B cell (primary cell): ENCODE measurements around the gene MRTFA. TPM values are rescaled to one million over a fixed set of nuclear protein-coding genes. Genes with fewer than 3 reads are reported as not detected.

Experiments
- ATAC-seq: fragments of 200-7000 bp; cut with Tn5 transposase; one replicate; pipeline ENCODE4 v1.10.0; 2021; ENCODE audit warnings: low read depth, mild to moderate bottlenecking, moderate number of reproducible peaks, moderate library complexity
- CTCF ChIA-PET: fragments of 350-600 bp; sonication (Branson Sonifier 250); formaldehyde crosslinking; loops from one replicate; lab custom pipeline; 2021; ENCODE audit warnings: antibody characterized with exemption, inconsistent platforms; lab: Charles Lee
- POLR2A ChIA-PET: fragments of 350-600 bp; sonication (Branson Sonifier 250); formaldehyde crosslinking; loops from one replicate; lab custom pipeline; 2021; ENCODE audit warnings: antibody characterized with exemption; lab: Charles Lee
- DNase-seq: peaks from one replicate; pipeline ENCODE4 v3.0.0; 2013
- H2AFZ ChIP-seq: 2 replicates; pipeline ENCODE4 v1.6.1; 2012; ENCODE audit warnings: mild to moderate bottlenecking, low read depth, low read length; ENCODE audit not compliant: insufficient read depth, poor library complexity, severe bottlenecking
- H3K27ac ChIP-seq, 2 donors: 1 replicate in 1 of 2; 2 replicates in 1 of 2; pipeline ENCODE4 v1.5.1; 2012 to 2013; ENCODE audit warnings: low read length in 2 of 2, mild to moderate bottlenecking in 2 of 2, moderate library complexity in 1 of 2
- H3K27me3 ChIP-seq, 4 experiments: fragments of 200-600 bp in 1 of 4; sonication (generic) in 1 of 4; replicated peaks in 1 of 4; 1 replicate in 2 of 4; 2 replicates in 2 of 4; pipeline versions ENCODE4 v1.6.1 to v1.7.0; 2013 to 2016; ENCODE audit warnings: low read length in 3 of 4, mild to moderate bottlenecking in 2 of 4, mixed read lengths in 1 of 4, moderate library complexity in 1 of 4; ENCODE audit not compliant: insufficient read depth in 4 of 4, control insufficient read depth in 3 of 4; ENCODE audit errors: control extremely low read depth in 1 of 4
- H3K36me3 ChIP-seq, 2 experiments: replicated peaks in 1 of 2; 1 replicate in 1 of 2; 2 replicates in 1 of 2; pipeline versions ENCODE4 v1.6.1 to v1.7.1; 2013; ENCODE audit warnings: low read length in 1 of 2; ENCODE audit not compliant: insufficient read depth in 2 of 2, control insufficient read depth in 1 of 2; ENCODE audit errors: control extremely low read depth in 1 of 2, extremely low read depth in 1 of 2
- H3K4me1 ChIP-seq, 2 donors: fragments of 200-600 bp in 1 of 2; sonication (generic) in 1 of 2; 1 replicate in 1 of 2; 2 replicates in 1 of 2; pipeline versions ENCODE4 v1.5.1 to v1.6.1; 2013 to 2017; ENCODE audit warnings: low read length in 2 of 2; ENCODE audit not compliant: control insufficient read depth in 2 of 2, insufficient read depth in 2 of 2
- H3K4me2 ChIP-seq: replicated peaks from 2 replicates; pipeline ENCODE3; 2012; ENCODE audit warnings: mild to moderate bottlenecking, low read depth, low read length; ENCODE audit not compliant: poor library complexity, severe bottlenecking
- H3K4me3 ChIP-seq, 5 experiments: fragments of 200-600 bp in 1 of 5; sonication (generic) in 1 of 5; 1 replicate in 3 of 5; 2 replicates in 2 of 5; pipeline versions ENCODE4 v1.5.1 to v1.7.0; 2011 to 2016; ENCODE audit warnings: low read length in 4 of 5, mild to moderate bottlenecking in 4 of 5, low read depth in 2 of 5, control low read depth in 1 of 5, moderate library complexity in 1 of 5; ENCODE audit not compliant: insufficient read depth in 1 of 5; ENCODE audit errors: control extremely low read depth in 1 of 5, extremely low read depth in 1 of 5
- H3K79me2 ChIP-seq: fragments of 200-600 bp; sonication (generic); one replicate; pipeline ENCODE4 v1.6.0; 2016; ENCODE audit warnings: low read length; ENCODE audit not compliant: control insufficient read depth, insufficient read depth
- H3K9ac ChIP-seq: fragments of 200-600 bp; sonication (generic); 2 replicates; pipeline ENCODE4 v1.6.1; 2017; ENCODE audit warnings: mild to moderate bottlenecking, low read length, moderate library complexity
- H3K9me3 ChIP-seq, 3 donors: one replicate each; pipeline versions ENCODE4 v1.6.1 to v1.7.1; 2013; ENCODE audit warnings: low read length in 2 of 3; ENCODE audit not compliant: control insufficient read depth in 2 of 3, insufficient read depth in 1 of 3; ENCODE audit errors: control extremely low read depth in 1 of 3
- H4K20me1 ChIP-seq: 2 replicates; pipeline ENCODE4 v1.6.0; 2012; ENCODE audit warnings: mild to moderate bottlenecking, low read length; ENCODE audit not compliant: insufficient read depth, control insufficient read depth, poor library complexity, severe bottlenecking
- H3K27ac Mint-ChIP-seq: one replicate; pipeline ENCODE4 v1.8.0; 2021; ENCODE audit warnings: mixed read lengths
- H3K27me3 Mint-ChIP-seq: one replicate; pipeline ENCODE4 v1.8.0; 2021; ENCODE audit warnings: mixed read lengths
- H3K4me1 Mint-ChIP-seq: one replicate; pipeline ENCODE4 v1.8.0; 2021; ENCODE audit warnings: mixed read lengths
- H3K4me3 Mint-ChIP-seq: one replicate; pipeline ENCODE4 v1.8.0; 2021; ENCODE audit warnings: mixed read lengths
- H3K9me3 Mint-ChIP-seq: one replicate; pipeline ENCODE4 v1.8.0; 2022; ENCODE audit warnings: mixed read lengths; ENCODE audit not compliant: insufficient read depth
- EZH2 ChIP-seq: IDR thresholded peaks from 2 replicates; pipeline ENCODE4 v1.6.1; 2012; ENCODE audit warnings: borderline replicate concordance, low read depth, mild to moderate bottlenecking, moderate library complexity, low read length; ENCODE audit not compliant: insufficient read depth, poor library complexity, severe bottlenecking
- WGBS: methylation state at CpG from one replicate; pipeline ENCODE4 v1.1.5; 2013; ENCODE audit warnings: missing lambda C conversion rate; ENCODE audit not compliant: insufficient coverage; 5-methylcytosine and 5-hydroxymethylcytosine counted together
- intact Hi-C: fragments of 100-400 bp; cut with micrococcal nuclease; formaldehyde crosslinking; loops from one replicate; pipeline ENCODE4 v1.10.0; 2022
- polyA plus RNA-seq: library from polyadenylated mRNA; depleted of rRNA; stranded (reverse); fragments of >200 nt; gene quantifications from 2 replicates; pipeline ENCODE4 v1.2.3, GENCODE V29; 2012
- total RNA-seq, 2 donors: library from RNA; stranded (reverse); fragments of 120-200 nt in 1 of 2; gene quantifications; 1 replicate in 1 of 2; 2 replicates in 1 of 2; pipeline versions ENCODE4 v1.2.3 to v1.2.4, GENCODE V29; 2013 to 2022
- TF ChIP-seq, protein P1 (sequence below): fragments of 200-600 bp; IDR thresholded peaks from one replicate; pipeline ENCODE4 v1.8.0; 2022; ENCODE audit warnings: antibody characterized with exemption, mild to moderate bottlenecking

Gene MRTFA
- total and polyA plus RNA-seq, 2 donors (not counting 1 experiment from before 2014, with no cell fraction given) = 28.9 to 82.6 TPM

DNA sequence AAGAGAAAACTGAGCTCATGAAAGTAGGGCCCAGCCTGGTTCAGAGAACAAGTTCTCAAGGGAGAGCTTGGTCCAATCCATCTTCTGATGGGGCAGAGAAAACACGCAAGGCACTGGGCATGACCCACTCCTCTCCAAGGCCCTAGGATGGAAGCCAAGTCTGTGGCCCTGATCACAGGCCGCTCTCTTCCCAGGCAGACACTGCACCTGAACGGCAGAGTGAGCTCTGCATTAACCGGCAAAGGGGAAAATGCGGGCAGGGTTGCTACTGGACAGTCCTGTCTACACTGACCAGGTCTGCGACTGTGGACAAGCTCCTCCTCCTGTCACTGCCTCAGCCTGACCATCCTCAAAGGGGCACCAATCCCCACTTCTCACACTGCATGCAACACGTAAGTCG is 216.8 kb downstream of the MRTFA start:
- Histone ChIP-seq H3K4me2 (no peak overlapping the region), H3K4me3 (no peak overlapping the region), H3K9me3 (no peaks in the 10 kb centered on the region), H3K36me3 (peaks cover 5 to 83% of the 10 kb centered on the region in 2 experiments), H3K79me2 (peaks cover 56% of the 10 kb centered on the region), H4K20me1 (peaks cover 21% of the 10 kb centered on the region), H3K4me1 (peaks cover 43 to 53% of the 10 kb centered on the region in 2 donors), H3K27me3 (no peaks in the 10 kb centered on the region), H3K27ac (no peak overlapping the region), H2AFZ (no peak overlapping the region), H3K9ac (no peak overlapping the region)
- peaks cover 49% of the 10 kb centered on the region for H3K4me1 Mint-ChIP-seq
- H3K4me3 Mint-ChIP-seq = no peak overlapping the region
- H3K27ac Mint-ChIP-seq = peak overlapping the region; percentile 78
- intact Hi-C loops = loop anchor here (10.0 kb wide), 1 partner anchor 45 kb away; no protein-coding TSS in a partner anchor
- ChIA-PET POLR2A (no interaction called here), CTCF (interaction anchor here (1.1 to 1.8 kb wide), 2 partner anchors 14 to 16 kb away, joined by 5 to 18 read pairs; no protein-coding TSS in a partner anchor)
- no peak for TF ChIP-seq EZH2
- TF ChIP-seq, protein P1, sequence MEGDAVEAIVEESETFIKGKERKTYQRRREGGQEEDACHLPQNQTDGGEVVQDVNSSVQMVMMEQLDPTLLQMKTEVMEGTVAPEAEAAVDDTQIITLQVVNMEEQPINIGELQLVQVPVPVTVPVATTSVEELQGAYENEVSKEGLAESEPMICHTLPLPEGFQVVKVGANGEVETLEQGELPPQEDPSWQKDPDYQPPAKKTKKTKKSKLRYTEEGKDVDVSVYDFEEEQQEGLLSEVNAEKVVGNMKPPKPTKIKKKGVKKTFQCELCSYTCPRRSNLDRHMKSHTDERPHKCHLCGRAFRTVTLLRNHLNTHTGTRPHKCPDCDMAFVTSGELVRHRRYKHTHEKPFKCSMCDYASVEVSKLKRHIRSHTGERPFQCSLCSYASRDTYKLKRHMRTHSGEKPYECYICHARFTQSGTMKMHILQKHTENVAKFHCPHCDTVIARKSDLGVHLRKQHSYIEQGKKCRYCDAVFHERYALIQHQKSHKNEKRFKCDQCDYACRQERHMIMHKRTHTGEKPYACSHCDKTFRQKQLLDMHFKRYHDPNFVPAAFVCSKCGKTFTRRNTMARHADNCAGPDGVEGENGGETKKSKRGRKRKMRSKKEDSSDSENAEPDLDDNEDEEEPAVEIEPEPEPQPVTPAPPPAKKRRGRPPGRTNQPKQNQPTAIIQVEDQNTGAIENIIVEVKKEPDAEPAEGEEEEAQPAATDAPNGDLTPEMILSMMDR = no peak
- ATAC-seq (no peak), DNase-seq (no peak)
- H3K9me3 Mint-ChIP-seq = no peaks in the 10 kb centered on the region
- 96% methylated on average over 8 of the region's 8 CpGs for WGBS
- no peaks in the 10 kb centered on the region for H3K27me3 Mint-ChIP-seq

DNA sequence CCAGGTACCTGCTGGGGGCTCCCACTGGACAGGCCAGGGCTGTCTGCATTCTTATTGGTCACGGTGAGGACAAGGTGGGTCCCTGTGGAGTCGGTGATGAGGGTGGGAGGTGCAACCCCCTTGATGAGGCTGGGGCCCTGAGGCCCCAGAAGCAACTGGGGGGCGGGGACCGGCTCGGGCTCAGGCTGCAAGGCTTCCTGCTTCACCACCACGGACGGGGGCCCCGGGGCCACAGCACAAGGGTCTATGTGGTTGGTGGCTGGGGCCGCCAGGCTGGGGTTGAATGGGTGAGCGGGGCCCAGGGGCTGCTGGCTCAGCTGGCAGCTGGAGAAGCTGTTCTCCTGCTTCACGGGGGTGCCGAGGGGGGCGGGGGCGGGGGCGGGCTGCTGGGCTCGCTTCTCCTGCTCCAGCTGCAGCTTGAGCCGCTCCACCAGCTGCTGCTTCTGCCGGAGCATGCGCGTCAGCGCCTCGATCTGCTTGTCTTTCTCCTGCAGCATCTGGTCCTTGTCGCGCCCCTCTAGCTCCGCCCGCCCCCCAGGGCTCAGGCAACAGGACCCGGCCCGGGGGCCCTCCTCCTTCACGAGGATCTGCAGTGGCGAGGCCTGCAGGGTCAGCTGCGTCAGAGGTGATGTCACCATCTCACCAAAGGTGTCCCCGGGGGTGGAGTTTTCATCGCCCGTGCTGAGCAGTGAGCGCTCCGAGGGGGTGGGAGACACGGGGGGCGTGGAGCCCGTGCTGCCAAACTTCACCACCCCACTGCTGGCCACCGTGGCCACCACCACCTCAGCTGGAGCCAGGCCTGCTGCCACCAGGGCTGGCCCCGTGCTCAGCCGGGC is 217.9 kb downstream of the MRTFA start:
- no peaks in the 10 kb centered on the region for H3K9me3 ChIP-seq
- H3K9ac ChIP-seq = no peak overlapping the region
- ATAC-seq (peak; percentile 20), DNase-seq (peak; percentile 62)
- peak overlapping the region; percentile 64 for H3K27ac Mint-ChIP-seq
- peaks cover 44% of the 10 kb centered on the region for H3K79me2 ChIP-seq
- TF ChIP-seq EZH2 = no peak
- TF ChIP-seq, protein P1 = no peak
- POLR2A ChIA-PET = interaction anchor here (2.3 kb wide), 1 partner anchor 17 kb away, joined by 7 read pairs; no protein-coding TSS in a partner anchor
- H2AFZ ChIP-seq = no peak overlapping the region
- no peaks in the 10 kb centered on the region for H3K27me3 ChIP-seq
- no peak overlapping the region for H3K4me3 Mint-ChIP-seq
- no peak overlapping the region for H3K4me3 ChIP-seq
- no peaks in the 10 kb centered on the region for H3K9me3 Mint-ChIP-seq
- peak overlapping the region; percentile 56 for H3K4me2 ChIP-seq
- peak overlapping the region; percentile 16 to 17 for H3K27ac ChIP-seq
- intact Hi-C loops = loop anchor here (10.0 kb wide), 1 partner anchor 46 kb away; no protein-coding TSS in a partner anchor
- H3K36me3 ChIP-seq = peaks cover 5 to 72% of the 10 kb centered on the region in 2 experiments
- CTCF ChIA-PET = interaction anchor here (1.1 to 7.2 kb wide), 4 partner anchors 17 to 228 kb away, joined by 3 to 51 read pairs (median 12); no protein-coding TSS in a partner anchor
- WGBS = 32% methylated on average over 40 of the region's 42 CpGs
- H4K20me1 ChIP-seq = peaks cover 11% of the 10 kb centered on the region
- no peaks in the 10 kb centered on the region for H3K27me3 Mint-ChIP-seq
- peaks cover 54 to 64% of the 10 kb centered on the region in 2 donors for H3K4me1 ChIP-seq
- H3K4me1 Mint-ChIP-seq = peaks cover 60% of the 10 kb centered on the region
